T-helper 2 cell treated with Interferon-gamma antibody and Interleukin-4, amounts not matched to agents 100 ng/mL and 5 ng/mL, for 36 hours (primary cell): ENCODE data around the gene CDC42. TPM values are rescaled to one million over a fixed set of nuclear protein-coding genes. Genes with fewer than 3 reads are reported as not detected.

ENCODE experiments used
- intact Hi-C: fragments of 100-400 bp; cut with micrococcal nuclease; formaldehyde crosslinking; loops from one replicate; pipeline ENCODE4 v1.15.1; 2023
- total RNA-seq: library from RNA; stranded (reverse); gene quantifications from 2 replicates; pipeline ENCODE4 v1.2.3, GENCODE V29; 2022

Gene CDC42
- total RNA-seq, 1 donor from 2014 or later = 395 TPM

DNA sequence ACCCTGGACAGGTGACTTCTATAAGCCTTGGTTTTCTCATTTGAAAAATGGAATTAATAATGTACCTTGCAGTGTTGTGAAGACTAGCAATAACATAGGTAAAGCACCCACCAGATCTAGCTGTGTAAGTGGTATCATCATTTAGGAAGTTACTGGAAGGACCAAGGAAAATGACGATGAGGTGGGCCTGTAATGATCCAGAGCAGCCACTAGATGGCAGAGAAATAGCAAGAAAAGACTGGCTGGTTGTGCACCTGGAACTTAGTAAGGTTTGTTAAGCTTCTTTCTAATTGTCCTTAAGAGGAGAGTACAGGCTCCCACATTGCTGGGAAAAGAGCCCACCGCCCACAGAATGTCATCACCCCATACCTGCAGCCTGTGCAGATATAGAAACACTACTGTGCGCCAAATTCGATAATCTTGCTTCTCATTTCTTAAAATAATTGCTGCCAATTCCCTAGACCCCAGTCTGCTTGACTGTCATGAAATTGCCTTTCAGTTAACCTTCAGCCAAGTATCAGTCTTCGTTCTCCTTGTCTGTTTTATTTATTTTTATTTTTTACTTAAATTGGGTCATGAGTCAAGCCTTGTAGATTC is 53.2 kb downstream of the CDC42 start:
- intact Hi-C loops = loop anchor here (1.0 to 10.0 kb wide), 3 partner anchors 51 to 311 kb away; partner anchors contain the start of gene CDC42

DNA sequence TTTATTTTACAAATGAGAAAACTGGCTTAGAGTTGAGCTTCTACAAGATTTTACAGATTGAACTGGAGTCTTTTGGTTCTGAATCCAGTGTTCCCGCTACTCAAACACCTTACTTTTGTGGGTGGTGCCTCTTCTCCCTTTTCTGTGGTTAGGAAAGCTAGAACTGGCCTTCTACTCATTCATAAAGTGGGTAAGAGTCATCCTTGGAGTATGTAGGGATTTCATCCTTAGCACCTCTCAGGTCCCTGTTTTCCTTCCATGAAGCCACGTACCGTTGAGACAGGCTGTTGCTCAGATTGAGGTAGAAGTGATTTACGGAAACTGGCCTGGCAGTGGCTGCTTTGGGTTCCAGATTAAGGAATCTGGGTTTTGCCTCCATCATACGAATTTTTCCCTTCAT is 54.6 kb downstream of the CDC42 start:
- intact Hi-C loops = loop anchor here (10.0 kb wide), 1 partner anchor 52 kb away; the partner anchor contains the start of gene CDC42

DNA sequence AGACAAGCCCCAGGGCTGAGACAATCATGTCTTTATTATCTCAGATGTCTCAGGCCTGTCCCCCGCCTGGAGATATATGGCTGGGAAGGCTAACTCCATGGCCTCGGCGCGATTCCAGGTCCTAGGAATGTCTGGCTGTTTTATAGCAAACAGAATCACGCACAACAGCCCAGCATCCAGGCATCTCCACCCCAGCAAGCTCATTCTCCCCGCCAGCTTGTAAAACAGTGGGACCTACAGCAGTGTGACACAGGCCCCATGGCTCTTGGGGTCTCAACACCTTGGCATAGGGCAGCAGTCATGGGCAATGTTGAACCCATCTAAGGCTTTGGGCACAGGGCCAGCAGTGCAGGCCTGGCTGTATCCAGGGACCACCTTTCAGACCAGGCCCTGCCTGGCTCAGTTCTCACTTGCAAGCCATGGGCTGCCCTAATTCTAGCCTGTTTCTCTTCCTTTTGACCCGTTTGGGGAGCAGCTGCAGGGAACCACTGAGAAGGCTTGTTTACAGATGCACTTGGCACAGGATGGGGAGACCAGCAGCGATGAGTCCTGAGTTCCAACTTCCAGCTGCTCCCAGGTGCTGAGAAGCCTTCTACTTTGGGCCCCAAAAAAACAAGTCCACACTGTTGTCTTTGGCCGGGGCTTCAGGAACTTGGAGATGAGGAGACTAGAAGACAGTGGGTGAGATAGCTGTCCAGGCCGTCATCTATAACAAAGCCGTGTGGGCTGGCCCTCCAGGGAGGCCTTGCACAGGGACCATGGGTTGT is 56.0 kb downstream of the CDC42 start:
- intact Hi-C loops = loop anchor here (10.0 kb wide), 1 partner anchor 54 kb away; the partner anchor contains the start of gene CDC42

DNA sequence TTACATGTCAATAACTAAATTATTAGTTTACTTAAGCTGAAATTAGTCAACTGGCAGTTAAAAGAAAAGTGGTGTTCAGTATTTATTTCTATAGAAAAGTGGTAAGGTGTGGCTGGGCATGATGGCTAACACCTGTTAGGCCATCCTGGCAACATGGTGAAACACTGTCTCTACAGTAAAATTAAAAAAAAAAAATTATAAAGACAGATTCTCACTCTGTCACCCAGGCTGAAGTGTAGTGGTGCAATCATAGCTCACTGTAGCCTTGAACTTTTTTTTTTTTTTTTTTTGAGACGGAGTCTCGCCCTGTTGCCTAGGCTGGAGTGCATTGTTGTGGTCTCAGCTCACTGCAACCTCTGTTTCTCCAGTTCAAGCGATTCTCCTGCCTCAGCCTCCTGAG is 57.5 kb downstream of the CDC42 start:
- intact Hi-C loops = no loop called here

DNA sequence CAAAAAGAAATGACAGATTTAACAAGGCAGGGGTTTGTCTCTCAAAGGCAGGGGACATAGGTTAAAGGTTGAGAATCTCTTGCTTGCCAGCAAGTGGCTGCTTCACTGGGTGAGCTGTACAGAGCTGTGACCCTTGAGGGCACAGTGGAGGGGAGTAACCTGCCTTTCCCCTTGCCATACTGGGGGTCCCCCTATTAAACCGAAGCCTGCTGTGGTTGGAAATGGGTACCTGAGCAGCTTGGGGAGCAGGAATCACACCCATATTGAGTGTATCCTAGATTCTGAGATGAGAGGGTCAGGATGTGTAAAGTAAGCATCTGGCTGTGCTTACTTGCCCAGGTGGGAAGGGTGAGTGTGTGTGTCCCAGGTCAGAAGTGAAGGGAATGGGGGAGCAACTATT is 58.6 kb downstream of the CDC42 start:
- intact Hi-C loops = no loop called here

DNA sequence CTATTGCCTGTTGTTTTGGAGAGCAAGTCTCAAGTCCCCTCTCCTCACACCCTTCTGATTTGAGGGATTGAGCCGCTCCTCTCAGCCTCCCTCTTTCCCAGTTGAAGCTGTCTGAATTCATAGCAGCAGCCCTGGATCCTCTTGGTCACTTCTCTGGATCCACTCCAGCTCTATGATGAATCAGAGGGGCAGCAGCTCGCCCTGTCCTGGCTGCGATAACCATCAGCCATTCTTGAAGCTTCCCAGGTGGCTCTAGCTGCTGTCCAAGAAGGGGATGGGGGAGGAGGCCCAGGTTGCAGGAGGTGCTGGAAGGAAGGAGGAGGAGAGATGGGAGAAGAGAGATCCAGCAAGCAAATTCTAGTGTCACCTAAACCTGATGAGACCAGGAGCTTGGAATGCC is 59.1 kb downstream of the CDC42 start:
- intact Hi-C loops = no loop called here

DNA sequence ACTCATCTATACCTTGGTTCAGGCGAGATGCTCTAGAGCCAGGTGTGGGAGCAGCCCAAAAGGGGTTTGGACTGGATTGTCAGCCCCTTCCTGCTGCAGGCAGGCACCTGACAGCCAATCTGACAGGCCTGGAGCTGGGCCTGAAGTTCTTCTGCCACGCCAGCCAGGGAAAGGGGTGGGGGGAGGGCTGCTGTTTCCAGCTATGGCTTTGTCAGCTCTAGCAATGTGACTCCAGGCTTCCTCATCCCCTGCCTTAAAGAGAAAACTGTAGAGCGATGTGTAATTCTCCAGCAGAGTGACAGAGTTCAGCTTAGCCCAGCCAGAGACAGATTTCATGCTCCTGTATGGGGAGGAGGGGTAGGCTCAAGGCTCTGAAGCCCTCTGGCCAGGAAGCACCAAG is 60.0 kb downstream of the CDC42 start:
- intact Hi-C loops = no loop called here

DNA sequence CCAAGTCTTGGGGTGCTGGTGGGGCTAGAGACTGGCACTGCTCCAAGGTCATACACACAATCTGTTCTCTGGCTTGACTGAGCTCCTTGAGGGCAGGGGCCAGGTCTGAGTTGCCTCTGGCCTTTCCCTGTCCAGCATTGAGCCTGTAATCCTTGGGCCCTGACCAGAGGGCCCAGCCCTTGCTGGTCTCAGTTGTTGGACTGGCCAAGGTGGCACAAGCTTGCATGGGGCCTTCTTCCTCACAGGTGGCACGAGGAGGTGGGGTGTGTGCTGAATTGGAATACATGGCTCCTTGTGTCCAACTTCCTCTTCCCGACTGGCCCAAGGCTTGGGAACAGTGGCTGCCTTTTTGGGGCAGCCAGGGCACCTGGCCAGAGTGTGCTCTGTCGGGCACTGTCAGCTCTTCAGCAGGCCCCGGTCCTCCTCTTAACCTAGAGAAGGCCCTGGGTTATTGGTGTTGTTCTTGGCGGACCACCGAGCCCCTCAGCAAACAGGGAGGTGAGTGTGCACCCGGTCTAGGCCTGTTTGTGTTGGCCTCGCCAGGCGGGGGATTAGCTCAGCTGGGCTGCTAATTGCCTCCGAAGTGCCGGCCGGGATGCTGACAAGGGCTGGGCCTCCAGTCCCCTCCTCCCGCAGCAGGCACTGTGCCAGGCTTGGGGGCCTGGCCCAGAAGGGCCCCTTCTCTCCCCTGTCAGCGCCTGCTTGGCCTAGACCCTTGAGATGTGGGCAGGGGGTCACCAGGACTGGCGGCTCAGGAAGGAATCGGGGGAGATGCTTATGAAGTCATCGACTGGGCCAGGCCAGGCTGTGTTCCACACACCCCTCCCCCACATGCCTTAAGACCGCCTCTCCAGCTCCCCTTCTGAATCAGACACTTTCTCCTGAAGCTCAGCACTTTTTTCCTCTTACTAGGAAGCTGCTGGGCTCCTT is 61.8 kb downstream of the CDC42 start:
- intact Hi-C loops = no loop called here

DNA sequence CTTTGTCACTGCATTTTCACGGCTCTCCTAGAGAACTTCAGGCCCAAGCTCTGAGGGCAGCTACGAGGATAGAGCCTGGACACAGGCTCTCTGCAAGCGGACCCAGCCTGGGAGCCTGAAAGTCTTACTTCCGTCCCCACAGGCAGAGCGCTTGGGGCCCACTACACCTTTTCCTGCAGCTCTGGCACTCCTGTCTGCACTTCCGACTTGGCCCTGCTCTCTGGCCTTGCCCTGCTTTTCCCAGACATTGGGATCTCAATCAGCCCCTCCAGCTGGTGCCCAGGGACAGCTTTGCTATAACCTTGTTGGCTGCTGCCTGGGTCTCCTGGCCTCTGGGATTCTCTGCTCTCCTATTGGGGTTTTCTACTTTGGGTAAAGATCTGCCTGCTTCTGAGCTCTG is 62.8 kb downstream of the CDC42 start:
- intact Hi-C loops = no loop called here

DNA sequence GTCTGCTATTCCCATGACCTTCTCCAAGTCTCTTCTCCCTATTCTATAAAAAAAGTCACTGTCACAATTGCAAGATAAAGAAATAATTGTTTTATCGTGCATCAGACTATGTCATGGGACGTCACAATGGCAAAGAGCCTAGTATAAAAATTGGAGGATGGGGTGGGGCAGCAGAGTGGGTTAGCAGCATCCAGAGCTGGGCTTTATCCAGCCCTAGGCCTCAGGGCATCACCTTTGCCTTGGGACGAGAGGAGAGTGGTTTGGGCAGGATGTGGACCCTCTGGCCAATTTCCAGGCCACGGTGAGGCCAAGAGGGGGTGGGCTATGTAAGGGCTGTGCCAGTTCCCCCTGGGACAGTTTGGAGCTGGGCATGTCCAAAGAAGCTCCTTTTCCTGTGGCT is 64.7 kb downstream of the CDC42 start:
- intact Hi-C loops = no loop called here

DNA sequence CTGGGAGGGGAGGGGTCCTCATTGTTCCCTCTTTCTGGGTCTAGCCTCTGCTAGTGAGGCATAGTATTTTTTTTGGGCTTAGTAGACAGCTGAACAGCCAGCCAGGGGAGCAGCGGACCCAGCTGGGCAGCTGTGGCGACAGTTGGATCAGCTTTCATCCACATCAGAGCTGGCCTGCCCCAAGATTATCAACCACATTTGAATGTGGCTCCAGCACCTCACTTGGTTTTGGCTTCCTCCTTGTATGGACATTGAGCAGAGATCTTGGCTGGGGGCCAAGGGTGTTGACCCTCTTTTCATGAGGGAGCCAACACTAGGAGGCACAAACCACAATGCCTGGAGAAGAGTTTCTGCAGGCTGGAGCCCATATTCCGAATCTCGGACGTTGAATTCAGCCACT is 65.3 kb downstream of the CDC42 start:
- intact Hi-C loops = no loop called here

DNA sequence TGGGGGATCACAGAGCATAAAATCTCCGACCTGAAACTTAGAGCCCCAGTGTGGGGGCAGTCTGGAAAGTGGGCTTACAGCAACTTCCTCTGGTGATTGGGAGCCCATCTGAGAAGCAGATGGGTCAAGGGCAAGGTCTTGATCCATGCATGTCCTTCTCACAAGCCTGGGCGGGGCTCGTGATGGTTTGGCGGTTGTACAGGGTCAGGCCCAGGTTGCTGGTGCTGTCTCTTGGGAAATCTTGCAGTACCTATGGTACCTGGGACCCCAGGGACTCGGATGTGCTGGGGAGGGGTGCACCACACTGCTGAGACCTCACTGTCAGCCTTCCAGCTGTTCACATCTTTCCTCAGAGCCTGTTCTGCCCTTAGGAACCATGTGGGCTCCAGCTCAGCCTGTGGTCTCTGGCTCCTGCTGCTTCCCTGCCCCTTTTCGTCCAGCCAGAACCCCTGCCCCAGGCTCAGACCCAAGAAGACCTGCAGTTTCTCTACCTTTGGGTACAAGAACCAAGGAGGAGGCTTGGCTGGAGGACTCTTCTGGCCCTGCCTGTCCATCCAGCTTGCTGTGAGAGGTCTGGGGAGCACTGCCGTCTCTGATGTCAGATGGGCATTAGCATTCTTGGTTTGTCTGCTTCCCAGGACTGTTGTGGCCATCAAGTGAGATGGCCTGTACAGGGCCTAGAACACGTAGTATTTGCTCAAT is 65.9 kb downstream of the CDC42 start:
- intact Hi-C loops = no loop called here

DNA sequence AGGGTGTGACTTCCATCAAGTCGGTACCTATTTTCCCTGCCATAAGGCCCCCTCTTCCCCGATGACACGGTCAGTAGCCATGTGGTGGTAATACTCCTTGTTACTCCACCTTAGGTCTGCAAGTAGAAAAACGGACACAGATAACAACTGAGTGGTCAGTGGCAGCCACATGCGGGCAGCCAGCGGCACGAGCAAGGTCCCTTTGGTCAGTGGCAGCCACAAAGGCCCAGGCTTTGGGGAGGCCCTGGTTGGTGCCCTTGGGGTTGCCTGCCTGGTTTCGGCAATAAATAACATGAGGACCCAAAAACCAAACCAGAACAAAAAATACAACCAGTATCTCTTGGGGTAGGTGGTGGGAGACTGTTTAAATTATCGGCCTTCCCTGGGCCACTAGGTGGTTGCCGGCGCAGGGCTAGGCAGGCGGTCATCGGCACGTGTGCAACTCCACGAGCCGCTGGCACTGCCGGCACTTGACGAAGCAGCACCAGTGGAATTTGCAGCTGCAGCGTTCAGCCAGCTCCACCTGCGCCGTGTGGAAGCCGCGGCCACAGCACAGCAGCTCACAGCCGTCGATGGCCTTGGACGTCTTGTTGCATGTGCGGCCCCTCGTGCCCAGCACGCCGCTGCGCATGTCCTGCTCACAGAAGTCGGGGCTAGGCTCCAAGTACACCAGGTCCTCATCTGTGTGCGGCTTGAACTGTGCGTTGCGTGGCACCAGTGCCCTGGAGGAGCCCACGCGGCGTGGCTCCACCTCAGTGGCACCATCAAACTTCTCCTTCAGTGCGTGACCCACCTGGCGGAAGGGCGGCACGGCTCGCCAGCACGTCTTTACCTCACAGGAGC is 67.3 kb downstream of the CDC42 start:
- intact Hi-C loops = no loop called here

DNA sequence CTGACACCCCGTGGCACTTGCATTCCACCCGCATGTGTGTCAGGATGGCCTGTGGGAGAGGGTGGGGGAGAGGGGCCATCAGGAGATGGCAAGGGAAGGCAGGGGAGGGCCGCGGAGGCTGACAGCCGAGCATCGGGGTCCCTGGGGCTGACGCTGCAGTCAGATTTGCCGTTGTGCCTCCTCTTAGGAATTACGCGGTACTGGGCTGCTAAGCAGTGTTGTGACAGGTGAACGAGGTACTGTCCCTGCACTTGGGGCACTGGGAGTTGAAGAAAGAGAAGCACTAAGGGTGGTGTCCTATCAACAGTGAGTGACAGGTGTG is 67.9 kb downstream of the CDC42 start:
- intact Hi-C loops = no loop called here

DNA sequence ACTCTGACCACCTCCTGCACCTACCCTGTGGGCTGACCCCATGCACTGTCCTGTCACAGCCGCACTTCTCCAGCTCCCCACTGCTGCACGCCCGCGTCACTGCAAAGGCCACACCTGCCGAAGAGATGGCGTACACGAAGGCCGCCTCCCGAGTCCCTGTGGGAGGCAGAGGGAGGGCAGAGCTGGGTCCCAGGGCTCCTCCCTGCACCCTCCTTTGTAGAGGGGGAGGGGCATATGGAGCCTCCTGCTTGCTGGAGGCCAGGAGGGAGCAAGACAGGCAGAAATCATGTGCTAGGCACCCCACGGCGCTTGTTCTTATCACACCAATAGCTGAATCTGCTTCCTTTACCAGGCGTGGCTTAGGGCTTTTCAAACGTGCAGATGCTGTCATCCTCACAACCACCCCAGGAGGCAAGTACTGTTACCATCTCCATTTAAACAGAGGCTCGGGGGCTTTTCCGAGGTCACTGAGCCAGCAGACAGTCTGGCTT is 69.0 kb downstream of the CDC42 start:
- intact Hi-C loops = no loop called here

DNA sequence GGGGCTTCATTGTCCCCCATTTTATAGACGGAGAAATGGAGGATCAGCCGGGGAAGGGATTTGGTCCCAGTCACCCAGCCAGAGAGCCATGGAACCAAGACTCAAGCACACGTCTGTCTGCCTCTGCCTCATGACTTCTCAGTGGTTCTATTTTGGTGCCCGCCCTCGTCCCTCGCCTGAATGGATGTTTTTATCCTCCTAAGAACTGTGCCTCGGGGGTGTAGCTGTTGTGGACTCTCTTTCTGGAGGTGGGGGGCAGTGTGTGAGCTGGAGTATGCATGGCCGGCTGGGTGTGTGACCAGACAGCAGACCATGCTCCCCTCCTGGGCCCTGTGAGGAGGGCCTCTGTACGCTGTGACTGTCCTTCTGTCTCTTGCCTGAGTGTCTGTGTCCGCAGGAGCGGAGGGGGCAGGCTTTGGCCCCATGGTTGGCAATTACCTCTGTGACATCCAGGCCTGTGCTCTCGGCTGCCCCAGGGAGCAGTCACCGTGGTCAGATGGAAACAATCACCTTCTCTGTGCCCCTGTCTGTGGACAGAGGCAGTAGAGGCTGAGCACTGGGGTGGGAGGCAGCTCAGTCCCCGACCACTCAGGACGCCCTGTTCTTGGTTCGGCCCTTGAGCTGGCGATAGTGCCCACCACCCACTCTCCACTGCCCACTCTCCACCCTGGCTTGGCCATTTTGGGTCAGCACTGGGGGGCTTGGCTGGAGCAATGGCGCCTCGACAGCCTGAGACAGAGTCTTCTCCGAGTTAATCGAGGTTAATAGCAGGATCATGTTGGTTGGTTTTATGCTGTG is 70.0 kb downstream of the CDC42 start:
- intact Hi-C loops = no loop called here

DNA sequence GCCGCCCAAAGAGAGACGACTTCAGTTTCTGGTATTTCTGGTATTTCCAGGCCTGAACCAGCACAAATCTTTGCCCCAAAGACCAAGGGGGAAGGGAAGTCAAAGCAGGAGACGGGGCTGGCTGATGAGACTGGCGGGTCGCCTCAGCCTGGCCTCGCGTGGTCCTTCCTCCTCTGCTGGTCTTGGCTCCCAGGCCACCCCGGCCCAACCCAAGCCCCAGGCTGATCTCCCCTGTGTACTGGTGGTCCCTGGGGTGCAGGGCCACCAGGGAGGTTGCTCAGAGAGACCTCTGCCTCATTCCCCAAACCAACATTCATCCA is 70.5 kb downstream of the CDC42 start:
- intact Hi-C loops = no loop called here

DNA sequence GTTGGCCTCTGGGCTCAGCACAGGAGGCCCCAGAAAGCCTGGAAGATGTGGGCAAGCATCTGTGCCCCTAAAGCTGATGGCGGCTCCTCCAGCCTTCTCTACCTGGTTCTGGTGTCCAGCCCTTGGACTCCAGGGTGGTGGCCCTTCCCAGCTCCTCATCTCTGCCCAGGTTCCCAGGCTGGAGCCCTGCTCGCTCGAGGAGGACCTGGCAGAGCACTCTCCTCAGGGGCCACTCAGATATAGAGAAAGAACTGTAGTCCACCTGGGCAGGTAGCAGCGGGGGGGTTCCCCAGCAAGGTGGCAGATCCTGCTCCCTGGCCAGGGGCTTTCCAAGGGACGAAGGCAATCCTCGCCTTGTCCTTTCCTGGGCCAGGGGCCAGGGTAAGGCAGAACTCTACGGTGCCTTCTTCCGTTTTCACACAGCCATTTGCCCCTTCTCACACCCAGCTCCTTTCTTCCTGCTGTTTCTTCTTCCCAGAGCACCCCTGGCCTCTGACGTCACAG is 71.4 kb downstream of the CDC42 start:
- intact Hi-C loops = no loop called here

DNA sequence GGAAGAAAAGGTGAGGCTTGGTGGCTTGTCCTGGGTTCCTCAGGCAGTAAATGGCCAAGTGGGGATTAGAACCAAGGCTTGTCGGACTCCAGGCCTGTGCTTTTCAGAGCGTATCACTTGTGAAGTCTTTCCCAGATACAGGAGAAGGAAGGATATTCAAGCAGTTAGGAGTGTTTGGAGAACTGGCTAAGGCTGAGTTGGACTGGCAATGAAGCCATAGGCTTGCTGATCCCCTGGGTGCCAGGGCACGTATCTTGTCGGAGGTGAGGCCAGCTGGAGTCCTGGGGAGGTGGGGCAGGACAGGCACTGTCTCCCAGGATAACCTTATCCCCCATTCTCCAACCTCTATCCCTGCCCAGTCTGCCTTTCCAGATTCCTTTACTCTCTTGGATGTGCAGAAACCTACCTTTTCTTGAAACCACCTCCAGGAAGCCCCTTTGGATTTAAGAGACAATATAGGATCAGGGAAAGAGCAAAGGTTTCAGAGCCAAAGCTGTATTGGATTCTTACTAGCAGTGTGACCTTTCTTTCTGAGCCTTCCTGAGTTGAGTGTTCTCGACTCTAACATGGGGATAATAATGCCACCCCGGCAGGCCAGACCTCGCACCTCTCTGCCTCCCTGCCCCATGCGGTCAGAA is 72.2 kb downstream of the CDC42 start:
- intact Hi-C loops = no loop called here
